ENCODE measurements around the gene MOB3A.

MOB3A gene

GRCh38 chr19:2059422-2060201 lies 36.5 kb downstream of the MOB3A start:
- no peak for DNase-seq (ENCODE audit: low spot score)
- in situ Hi-C loops (cut with MboI; ENCODE audit: low pct_unique_long_range_greater_than_20kb, low sequenced_read_pairs, unreplicated experiment): no loop called here
- TF ChIP-seq CTCF (IDR thresholded peaks at IDR 0.05; ENCODE audit: extremely low read depth, insufficient read depth, missing control alignments): no peak

- TF ChIP-seq CTCF (IDR thresholded peaks at IDR 0.05; ENCODE audit: extremely low read depth, insufficient read depth, missing control alignments): no peak
- no peak for DNase-seq (ENCODE audit: low spot score)
- in situ Hi-C loops (cut with MboI; ENCODE audit: low pct_unique_long_range_greater_than_20kb, low sequenced_read_pairs, unreplicated experiment): no loop called here
Measured at GRCh38 chr19:2058570-2059421, 37.3 kb downstream of the MOB3A start.

GRCh38 chr19:2057484-2058469 lies 38.3 kb downstream of the MOB3A start:
- in situ Hi-C loops (cut with MboI; ENCODE audit: low pct_unique_long_range_greater_than_20kb, low sequenced_read_pairs, unreplicated experiment): no loop called here
- no peak for TF ChIP-seq CTCF (IDR thresholded peaks at IDR 0.05; ENCODE audit: extremely low read depth, insufficient read depth, missing control alignments)
- DNase-seq (ENCODE audit: low spot score): no peak

DNA sequence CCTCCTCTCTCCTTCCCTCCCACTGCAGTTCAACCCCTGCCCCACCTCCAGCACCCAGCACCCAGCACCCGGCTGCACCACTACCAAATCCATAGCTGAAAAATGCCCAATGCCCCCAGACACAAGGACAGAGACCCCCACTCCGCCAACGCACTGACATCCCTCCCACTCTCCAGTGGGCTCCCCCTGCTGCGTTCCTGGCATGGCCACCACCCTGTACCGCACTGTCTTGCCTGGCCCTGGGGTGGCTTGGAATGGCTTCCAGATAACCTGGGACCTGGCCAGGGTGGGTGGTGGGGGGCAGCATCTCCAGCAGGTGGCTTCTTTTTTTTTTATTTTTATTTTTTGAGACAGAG lies 39.3 kb downstream of the MOB3A start:
- DNase-seq (ENCODE audit: low spot score): no peak
- no peak for TF ChIP-seq CTCF (IDR thresholded peaks at IDR 0.05; ENCODE audit: extremely low read depth, insufficient read depth, missing control alignments)
- in situ Hi-C loops (cut with MboI; ENCODE audit: low pct_unique_long_range_greater_than_20kb, low sequenced_read_pairs, unreplicated experiment): no loop called here

DNA sequence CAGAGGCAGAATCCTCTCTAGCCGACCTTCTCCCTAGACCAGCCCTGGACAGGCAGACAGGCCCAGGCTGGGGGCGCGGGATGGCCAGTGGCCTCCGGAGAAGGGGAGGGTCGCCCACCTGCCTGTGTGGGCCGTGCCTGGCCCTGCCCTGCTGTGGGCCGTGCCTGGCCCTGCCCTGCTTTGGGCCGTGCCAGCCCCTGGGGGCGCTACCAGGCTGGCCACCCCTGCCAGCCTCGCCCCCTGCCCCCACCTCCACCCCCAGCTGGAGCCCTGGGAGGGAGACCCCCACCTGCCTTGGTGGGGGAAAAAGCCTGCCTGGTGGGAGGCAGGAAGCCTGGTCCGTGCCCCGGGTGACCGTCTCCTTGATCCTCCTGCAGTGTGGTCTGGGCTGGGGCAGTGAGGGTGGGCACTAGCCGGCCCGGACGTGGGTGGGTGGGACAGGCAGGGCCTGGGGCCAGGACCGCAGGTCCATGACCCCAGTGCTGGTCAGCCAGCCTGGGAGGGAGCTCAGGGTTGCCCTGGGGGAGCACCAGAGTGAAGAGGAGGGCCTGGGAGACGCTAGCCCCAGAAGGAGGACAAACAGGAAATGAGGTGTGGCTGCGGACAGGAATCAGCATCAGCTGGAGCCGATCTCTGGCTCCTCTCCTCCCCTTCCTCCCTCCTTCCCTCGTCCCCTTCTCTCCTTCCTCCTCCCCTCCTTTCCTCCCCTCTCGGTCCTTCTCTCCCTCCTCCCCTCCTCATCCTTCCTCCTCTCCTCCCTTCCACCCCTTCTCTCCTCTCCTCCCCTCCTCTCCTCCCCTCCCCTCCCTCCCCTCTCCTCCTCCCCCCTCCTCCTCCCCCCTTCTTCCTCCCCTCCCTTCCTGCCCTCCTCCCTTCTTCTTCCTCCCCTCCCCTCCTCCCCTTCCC lies 39.9 kb downstream of the MOB3A start:
- TF ChIP-seq CTCF (IDR thresholded peaks at IDR 0.05; ENCODE audit: extremely low read depth, insufficient read depth, missing control alignments): no peak
- in situ Hi-C loops (cut with MboI; ENCODE audit: low pct_unique_long_range_greater_than_20kb, low sequenced_read_pairs, unreplicated experiment): no loop called here
- DNase-seq (ENCODE audit: low spot score): no peak
